IMR-90 (cell line): ENCODE results near the gene ZNF423.

ENCODE experiments used
- BHLHE40 ChIP-seq: fragments of 150-350 bp; IDR thresholded peaks from 2 replicates; pipeline ENCODE4 v1.6.1; 2016; ENCODE audit warnings: mild to moderate bottlenecking, low read depth, low read length
- CEBPB ChIP-seq: IDR thresholded peaks from 2 replicates; pipeline ENCODE4 v1.6.1; 2012; ENCODE audit warnings: low read depth, low read length, improper control_type of control experiment
- CTCF ChIP-seq: conservative IDR thresholded peaks from 2 replicates; pipeline ENCODE4 v1.5.1; 2012; ENCODE audit warnings: mild to moderate bottlenecking, low read depth, low read length, improper control_type of control experiment
- ELK1 ChIP-seq: fragments of 150-350 bp; IDR thresholded peaks from 2 replicates; pipeline ENCODE4 v1.6.1; 2016; ENCODE audit warnings: low read depth, mild to moderate bottlenecking, low read length, moderate library complexity, borderline replicate concordance
- FOS ChIP-seq: fragments of 150-350 bp; IDR thresholded peaks from 2 replicates; pipeline ENCODE4 v1.6.1; 2016; ENCODE audit warnings: low read depth, low read length
- MXI1 ChIP-seq: IDR thresholded peaks from 2 replicates; pipeline ENCODE4 v1.6.1; 2012; ENCODE audit warnings: low read depth, mild to moderate bottlenecking, low read length, moderate library complexity, borderline replicate concordance
- NFE2L2 ChIP-seq: fragments of 150-350 bp; IDR thresholded peaks from 2 replicates; pipeline ENCODE4 v1.6.1; 2016; ENCODE audit warnings: low read depth, mild to moderate bottlenecking, low read length
- POLR2A ChIP-seq: IDR thresholded peaks from 2 replicates; pipeline ENCODE4 v1.6.1; 2012; ENCODE audit warnings: mild to moderate bottlenecking, low read depth, low read length
- RAD21 ChIP-seq: IDR thresholded peaks from 2 replicates; pipeline ENCODE4 v1.6.1; 2012; ENCODE audit warnings: low read length, improper control_type of control experiment
- RCOR1 ChIP-seq: IDR thresholded peaks from 2 replicates; pipeline ENCODE4 v1.6.1; 2012; ENCODE audit warnings: mild to moderate bottlenecking, low read length, improper control_type of control experiment; ENCODE audit not compliant: insufficient replicate concordance
- USF2 ChIP-seq: fragments of 150-350 bp; IDR thresholded peaks from 2 replicates; pipeline ENCODE4 v1.6.1; 2017; ENCODE audit warnings: mild to moderate bottlenecking, antibody characterized with exemption, low read length, low read depth

GRCh38 chr16:49588026-49588425 is 267.9 kb downstream of the ZNF423 start:
- TF ChIP-seq POLR2A (no peak), CTCF (no peak), CEBPB (no peak), USF2 (no peak), FOS (no peak), BHLHE40 (no peak), ELK1 (no peak), RCOR1 (no peak), MXI1 (no peak), NFE2L2 (no peak), RAD21 (no peak)
